GM12878 (cell line): ENCODE results near the gene CDH7. TPM values are rescaled to one million over a fixed set of nuclear protein-coding genes. Genes with fewer than 3 reads are reported as not detected.

ENCODE experiments used
- ATAC-seq: fragments of 200-7000 bp; cut with Tn5 transposase; 3 replicates; pipeline ENCODE4 v1.9.1; 2020; ENCODE audit warnings: mild to moderate bottlenecking, moderate library complexity
- BruUV-seq: library from RNA; stranded (reverse); fragments of 400-500 nt; replicated peaks from 2 replicates; lab custom pipeline; 2021; lab: Mats Ljungman, UMichigan
- CTCF ChIA-PET: fragments of 300-600 bp; sonication (Branson Sonifier 250); formaldehyde crosslinking; extraction: SDS; loops from one replicate; lab custom pipeline; 2021; ENCODE audit warnings: inconsistent platforms; lab: Yijun Ruan, JAX
- POLR2A ChIA-PET: fragments of 350-600 bp; formaldehyde crosslinking; extraction: SDS; loops from one replicate; lab custom pipeline; 2021; ENCODE audit warnings: inconsistent platforms; lab: Charles Lee
- RAD21 ChIA-PET: fragments of 300-600 bp; sonication (Branson Sonifier 250); formaldehyde crosslinking; loops from one replicate; lab custom pipeline; 2023; ENCODE audit warnings: antibody characterized with exemption; ENCODE audit not compliant: unreplicated experiment; lab: Charles Lee
- SMC1A ChIA-PET: fragments of 300-600 bp; sonication (Branson Sonifier 250); formaldehyde crosslinking; loops from one replicate; lab custom pipeline; 2023; ENCODE audit not compliant: unreplicated experiment, uncharacterized antibody; lab: Charles Lee
- DNase-seq: peaks from one replicate; pipeline ENCODE4 v3.0.0-alpha.2; 2011; ENCODE audit warnings: low read depth, low spot score
- FAIRE-seq: peaks from 3 replicates; lab custom pipeline; 2011; peaks lifted over from hg19 to GRCh38; lab: Jason Lieb, UNC
- H2AFZ ChIP-seq: 2 replicates; pipeline ENCODE4 v1.6.0; 2011; ENCODE audit warnings: low read depth, low read length, control low read depth; ENCODE audit not compliant: control insufficient read depth
- H3K27ac ChIP-seq: 2 replicates; pipeline ENCODE4 v1.5.1; 2011; ENCODE audit warnings: control low read depth; ENCODE audit not compliant: control insufficient read depth, insufficient read depth
- H3K27me3 ChIP-seq, 2 experiments: replicated peaks in 1 of 2; 2 replicates each; pipeline versions ENCODE4 v1.6.0 to v1.6.1; 2011; ENCODE audit warnings: low read length in 1 of 2; ENCODE audit not compliant: control insufficient read depth in 2 of 2, insufficient read depth in 2 of 2
- H3K36me3 ChIP-seq, 2 experiments: 2 replicates each; pipeline ENCODE4 v1.5.1; 2011; ENCODE audit warnings: low read length in 1 of 2; ENCODE audit not compliant: control insufficient read depth in 2 of 2, insufficient read depth in 2 of 2
- H3K4me1 ChIP-seq: 2 replicates; pipeline ENCODE4 v1.6.1; 2011; ENCODE audit warnings: mild to moderate bottlenecking, low read length, moderate library complexity, mixed read lengths; ENCODE audit not compliant: control insufficient read depth, insufficient read depth
- H3K4me2 ChIP-seq: 2 replicates; pipeline ENCODE4 v1.6.0; 2011; ENCODE audit warnings: control low read depth; ENCODE audit not compliant: control insufficient read depth, insufficient read depth
- H3K4me3 ChIP-seq: fragments of 200-600 bp; sonication (generic); 2 replicates; pipeline ENCODE4 v1.5.1; 2016
- H3K79me2 ChIP-seq: 2 replicates; pipeline ENCODE4 v1.6.0; 2011; ENCODE audit warnings: low read length; ENCODE audit not compliant: control insufficient read depth, insufficient read depth
- H3K9ac ChIP-seq: 2 replicates; pipeline ENCODE4 v1.8.0; 2011; ENCODE audit warnings: low read length, control low read depth, mixed read lengths; ENCODE audit not compliant: control insufficient read depth, insufficient read depth
- H3K9me3 ChIP-seq: replicated peaks from 3 replicates; pipeline ENCODE4 v1.5.1; 2011; ENCODE audit warnings: mild to moderate bottlenecking, low read length; ENCODE audit not compliant: control insufficient read depth, insufficient read depth
- H4K20me1 ChIP-seq: 2 replicates; pipeline ENCODE4 v1.6.0; 2011; ENCODE audit not compliant: control insufficient read depth, insufficient read depth
- CHD1 ChIP-seq: IDR thresholded peaks from 2 replicates; pipeline ENCODE4 v1.6.1; 2012; ENCODE audit warnings: low read depth, low read length, improper control_type of control experiment
- E2F8 ChIP-seq: fragments of 450-650 bp; IDR thresholded peaks from 2 replicates; pipeline ENCODE4 v1.6.1; 2018; ENCODE audit warnings: mild to moderate bottlenecking, low read depth, moderate library complexity; ENCODE audit not compliant: partially characterized antibody
- ESRRA ChIP-seq: IDR thresholded peaks from 2 replicates; pipeline ENCODE4 v1.6.1; 2012; ENCODE audit warnings: mild to moderate bottlenecking, low read length, improper control_type of control experiment
- IKZF2 ChIP-seq, 2 experiments: fragments of 450-650 bp; IDR thresholded peaks; 2 replicates each; pipeline ENCODE4 v1.6.1; 2017; ENCODE audit warnings: mild to moderate bottlenecking in 2 of 2, moderate library complexity in 2 of 2
- SMAD5 ChIP-seq: IDR thresholded peaks from 2 replicates; pipeline ENCODE4 v1.6.1; 2016; ENCODE audit warnings: antibody characterized with exemption, low read depth
- TCF12 ChIP-seq: IDR thresholded peaks from 2 replicates; pipeline ENCODE4 v1.6.1; 2011; ENCODE audit warnings: low read depth, mild to moderate bottlenecking, low read length
- WGBS: methylation state at CpG from one replicate; pipeline ENCODE4 v1.1.6; 2016; ENCODE audit warnings: low lambda C conversion rate; ENCODE audit not compliant: insufficient replicate concordance, insufficient coverage; ENCODE audit errors: missing lambda C conversion rate; 5-methylcytosine and 5-hydroxymethylcytosine counted together
- in situ Hi-C: fragments of 300-500 bp; cut with MboI; formaldehyde crosslinking; loops from 9 replicates; pipeline ENCODE4 v1.14.3; 2018; ENCODE audit warnings: mixed read lengths
- intact Hi-C: fragments of 100-400 bp; cut with micrococcal nuclease; formaldehyde crosslinking; loops from one replicate; pipeline ENCODE4 v1.14.2; 2022; ENCODE audit not compliant: unreplicated experiment
- polyA plus RNA-seq, 11 experiments: library from polyadenylated mRNA; depleted of rRNA in 4 of 11; unstranded in 6 of 11; stranded (reverse) in 5 of 11; fragments of >200 nt; fragmentation: Nextera tagmentation in 4 of 11; fragmentation: Illumina TruSeq in 1 of 11; extraction: Ambion mirVana in 4 of 11; extraction: Trizol in 1 of 11; gene quantifications; 1 replicate in 1 of 11; 2 replicates in 10 of 11; pipeline versions ENCODE4 v1.2.1 to v1.2.3, GENCODE V29; 2011 to 2016; ENCODE audit warnings: inconsistent platforms in 2 of 11, missing spikeins in 2 of 11, low read depth in 1 of 11
- total RNA-seq, 4 experiments: library from RNA; depleted of rRNA in 3 of 4; stranded (reverse); fragments of >200 nt in 3 of 4; fragmentation: Illumina TruSeq in 1 of 4; extraction: Trizol in 1 of 4; gene quantifications; 2 replicates each; pipeline versions ENCODE4 v1.2.1 to v1.2.3, GENCODE V29; 2013 to 2021
- TF ChIP-seq, protein P1 (sequence below): IDR thresholded peaks from 2 replicates; pipeline ENCODE4 v1.6.1; 2012; ENCODE audit warnings: low read depth, low read length, improper control_type of control experiment

CDH7 gene
- total and polyA plus RNA-seq, 10 of the 15 experiments (the other 5 are each of a cell fraction or from before 2014, with no cell fraction given) = 0.03 TPM; not detected in 9

GRCh38 chr18:65768120-65768778 is 17.4 kb downstream of the CDH7 start:
- Histone ChIP-seq H3K79me2 (no peaks in the 10 kb centered on the region), H3K9ac (no peak overlapping the region), H3K36me3 (no peaks in the 10 kb centered on the region), H3K4me2 (no peak overlapping the region), H2AFZ (no peak overlapping the region), H3K27ac (no peak overlapping the region), H3K27me3 (no peaks in the 10 kb centered on the region), H3K4me3 (no peak overlapping the region), H3K4me1 (no peaks in the 10 kb centered on the region), H4K20me1 (no peaks in the 10 kb centered on the region), H3K9me3 (no peaks in the 10 kb centered on the region)
- BruUV-seq = no TSS peak
- no peak for TF ChIP-seq TCF12
- TF ChIP-seq CHD1 = no peak
- no peak for TF ChIP-seq IKZF2 (IDR thresholded peaks at IDR 0.05)
- TF ChIP-seq SMAD5 = no peak
- TF ChIP-seq, protein P1, sequence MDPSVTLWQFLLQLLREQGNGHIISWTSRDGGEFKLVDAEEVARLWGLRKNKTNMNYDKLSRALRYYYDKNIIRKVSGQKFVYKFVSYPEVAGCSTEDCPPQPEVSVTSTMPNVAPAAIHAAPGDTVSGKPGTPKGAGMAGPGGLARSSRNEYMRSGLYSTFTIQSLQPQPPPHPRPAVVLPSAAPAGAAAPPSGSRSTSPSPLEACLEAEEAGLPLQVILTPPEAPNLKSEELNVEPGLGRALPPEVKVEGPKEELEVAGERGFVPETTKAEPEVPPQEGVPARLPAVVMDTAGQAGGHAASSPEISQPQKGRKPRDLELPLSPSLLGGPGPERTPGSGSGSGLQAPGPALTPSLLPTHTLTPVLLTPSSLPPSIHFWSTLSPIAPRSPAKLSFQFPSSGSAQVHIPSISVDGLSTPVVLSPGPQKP = no peak
- TF ChIP-seq E2F8 = no peak
- TF ChIP-seq ESRRA = no peak
- no peak for FAIRE-seq
- whole genome bisulfite sequencing = 34% methylated on average over 15 of the region's 15 CpGs
- DNase-seq = no peak
- in situ Hi-C loops = no loop called here
- ChIA-PET RAD21 (no interaction called here), SMC1A (interaction anchor here (0.8 kb wide), 1 partner anchor 323 kb away, joined by 3 read pairs; no protein-coding TSS in a partner anchor), POLR2A (no interaction called here), CTCF (no interaction called here)
- intact Hi-C loops = no loop called here
- ATAC-seq = no peak
